ENCODE results near the gene DHRSX. TPM values are rescaled to one million over a fixed set of nuclear protein-coding genes. Genes with fewer than 3 reads are reported as not detected.

DHRSX gene
- total and polyA plus RNA-seq, 10 of the 15 experiments (the other 5 are each of a cell fraction or from before 2014, with no cell fraction given) = 1.7 to 39.5 (median 16.5) TPM

DNA sequence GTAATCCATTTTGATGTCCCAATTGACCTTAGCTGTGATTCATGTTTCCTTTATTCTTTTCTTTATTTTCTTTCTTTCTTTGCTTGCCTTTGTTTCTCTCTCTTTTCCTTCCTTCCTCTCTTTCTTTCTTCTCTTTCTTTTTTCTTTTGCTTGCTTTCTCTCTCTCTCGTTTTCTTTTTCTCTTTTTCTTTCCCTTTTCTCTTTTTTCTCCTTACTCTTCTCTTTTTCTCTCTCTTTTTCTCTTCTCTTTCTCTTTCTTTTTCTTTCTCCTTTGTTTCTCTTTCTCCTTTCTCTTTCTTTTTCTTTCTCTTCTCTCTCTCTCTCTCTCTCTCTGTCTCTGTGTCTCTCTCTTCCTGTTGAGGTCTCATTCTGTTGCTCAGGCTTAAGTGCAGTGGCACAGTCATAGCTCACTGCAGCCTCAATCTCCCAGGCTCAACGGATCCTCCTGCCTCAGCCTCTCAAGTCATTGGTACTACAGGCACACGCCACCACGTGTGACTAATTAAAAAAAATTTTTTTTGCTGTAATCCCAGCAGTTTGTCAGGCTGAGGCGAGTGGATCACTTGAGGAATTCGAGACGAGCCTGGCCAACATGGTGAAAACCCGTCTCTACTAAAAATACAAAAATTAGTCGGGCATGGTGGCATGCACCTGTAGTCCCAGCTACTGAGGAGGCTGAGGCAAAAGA, 8.0 kb upstream of the DHRSX start:
- WGBS (ENCODE audit: insufficient coverage, insufficient replicate concordance, low lambda C conversion rate, missing lambda C conversion rate) = 55% methylated on average over 9 of the region's 9 CpGs
- ChIA-PET CTCF (no interaction called here), SMC1A (ENCODE audit: uncharacterized antibody, unreplicated experiment) (no interaction called here), RAD21 (ENCODE audit: unreplicated experiment) (no interaction called here), POLR2A (no interaction called here)
- Histone ChIP-seq H3K27ac (ENCODE audit: control insufficient read depth, insufficient read depth) (no peak overlapping the region), H4K20me1 (ENCODE audit: control insufficient read depth, insufficient read depth) (no peaks in the 10 kb centered on the region), H3K9me3 (replicated peaks; ENCODE audit: control insufficient read depth, insufficient read depth, low read length) (peaks cover 3% of the 10 kb centered on the region; the same call in 1 of the 3 replicates), H3K9ac (ENCODE audit: control insufficient read depth, insufficient read depth, low read length) (no peak overlapping the region), H2AFZ (ENCODE audit: control insufficient read depth, low read depth, low read length) (no peak overlapping the region), H3K27me3 (replicated peaks in 1 of 2; ENCODE audit: control insufficient read depth in 2 of 2, insufficient read depth in 2 of 2, low read length in 1 of 2) (no peaks in the 10 kb centered on the region), H3K4me3 (no peak overlapping the region), H3K36me3 (ENCODE audit: control insufficient read depth in 2 of 2, insufficient read depth in 2 of 2, low read length in 1 of 2) (no peaks in the 10 kb centered on the region), H3K4me1 (ENCODE audit: control insufficient read depth, insufficient read depth, low read length) (peaks cover 13% of the 10 kb centered on the region), H3K4me2 (ENCODE audit: control insufficient read depth, insufficient read depth) (no peak overlapping the region), H3K79me2 (ENCODE audit: control insufficient read depth, insufficient read depth, low read length) (no peaks in the 10 kb centered on the region)
- ATAC-seq (no peak), DNase-seq (ENCODE audit: low read depth, low spot score) (no peak), FAIRE-seq (no peak)
- intact Hi-C loops (cut with micrococcal nuclease; ENCODE audit: unreplicated experiment) = no loop called here
- in situ Hi-C loops (cut with MboI) = loop anchor here (10.0 to 25.0 kb wide), 2 partner anchors 854 to 1046 kb away; partner anchors contain the start of gene ASMTL
- BruUV-seq (replicated peaks) = no TSS peak
- no peak for TF ChIP-seq MXI1 (IDR thresholded peaks at IDR 0.05; ENCODE audit: low read depth, low read length)

GRCh38 chrX:2507904-2508627, 7.3 kb upstream of the DHRSX start:
- 77% methylated on average over 8 of the region's 8 CpGs for WGBS (ENCODE audit: insufficient coverage, insufficient replicate concordance, low lambda C conversion rate, missing lambda C conversion rate)
- Histone ChIP-seq H3K9me3 (replicated peaks; ENCODE audit: control insufficient read depth, insufficient read depth, low read length) (peaks cover 3% of the 10 kb centered on the region; the same call in 1 of the 3 replicates), H2AFZ (ENCODE audit: control insufficient read depth, low read depth, low read length) (no peak overlapping the region), H3K4me2 (ENCODE audit: control insufficient read depth, insufficient read depth) (no peak overlapping the region), H3K4me3 (no peak overlapping the region), H3K27me3 (replicated peaks in 1 of 2; ENCODE audit: control insufficient read depth in 2 of 2, insufficient read depth in 2 of 2, low read length in 1 of 2) (no peaks in the 10 kb centered on the region), H3K79me2 (ENCODE audit: control insufficient read depth, insufficient read depth, low read length) (no peaks in the 10 kb centered on the region), H3K4me1 (ENCODE audit: control insufficient read depth, insufficient read depth, low read length) (peaks cover 7% of the 10 kb centered on the region; the same call in 1 of the 2 replicates), H3K36me3 (ENCODE audit: control insufficient read depth in 2 of 2, insufficient read depth in 2 of 2, low read length in 1 of 2) (no peaks in the 10 kb centered on the region), H3K9ac (ENCODE audit: control insufficient read depth, insufficient read depth, low read length) (no peak overlapping the region), H4K20me1 (ENCODE audit: control insufficient read depth, insufficient read depth) (no peaks in the 10 kb centered on the region), H3K27ac (ENCODE audit: control insufficient read depth, insufficient read depth) (no peak overlapping the region)
- no peak for TF ChIP-seq TARDBP (IDR thresholded peaks at IDR 0.05; ENCODE audit: borderline replicate concordance)
- peak; percentile 11; the same call in 1 of the 2 replicates for TF ChIP-seq NR2C1 (IDR thresholded peaks at IDR 0.05)
- intact Hi-C loops (cut with micrococcal nuclease; ENCODE audit: unreplicated experiment) (no loop called here), in situ Hi-C loops (cut with MboI) (loop anchor here (10.0 to 25.0 kb wide), 2 partner anchors 853 to 1046 kb away; partner anchors contain the start of gene ASMTL)
- ChIA-PET POLR2A (no interaction called here), RAD21 (ENCODE audit: unreplicated experiment) (no interaction called here), SMC1A (ENCODE audit: uncharacterized antibody, unreplicated experiment) (no interaction called here), CTCF (no interaction called here)
- DNase-seq (ENCODE audit: low read depth, low spot score) = no peak
- ATAC-seq = no peak
- no peak for FAIRE-seq
- no TSS peak for BruUV-seq (replicated peaks)
